ENCODE data around the gene TSPYL1. TPM values are rescaled to one million over a fixed set of nuclear protein-coding genes. Genes with fewer than 3 reads are reported as not detected.

Gene TSPYL1
- total RNA-seq, 1 experiment from 2014 or later, result 35.1 TPM

DNA sequence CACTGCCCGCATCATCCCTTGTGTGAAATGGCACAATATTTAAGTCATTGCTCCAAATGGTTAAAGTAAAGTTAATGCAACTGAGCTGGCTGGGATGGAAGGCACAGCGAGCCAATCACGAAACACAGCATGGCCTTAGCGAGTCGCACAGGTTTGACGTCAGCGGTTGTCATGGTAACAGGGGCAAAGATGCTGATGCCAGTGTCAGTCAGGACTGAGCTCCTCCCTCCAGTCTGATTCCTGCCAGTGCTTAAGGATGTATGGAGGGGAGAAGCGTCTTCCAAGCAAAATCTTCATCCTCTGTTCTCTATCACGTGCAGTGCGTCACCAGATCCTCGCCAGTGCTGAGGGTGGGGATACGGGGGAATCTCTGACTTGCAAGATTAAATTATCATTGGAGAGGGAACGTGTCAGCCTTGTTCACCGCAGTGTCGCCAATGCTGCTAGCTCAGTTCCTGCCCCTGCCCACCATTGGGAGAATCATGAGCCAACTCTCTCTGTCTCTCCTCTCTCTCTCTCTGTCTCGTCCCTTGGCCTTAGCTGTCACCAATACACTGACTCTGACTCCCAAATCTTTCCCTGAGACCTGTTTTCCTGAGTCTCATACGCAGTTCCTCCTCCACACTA is 50.3 kb downstream of the TSPYL1 start:
- Histone ChIP-seq H3K9ac (ENCODE audit: low read length) (no peak overlapping the region), H3K36me3 (ENCODE audit: low read depth, low read length) (no peaks in the 10 kb centered on the region), H3K79me2 (ENCODE audit: low read length) (no peaks in the 10 kb centered on the region), H3K4me1 (ENCODE audit: insufficient read depth, low read length) (no peaks in the 10 kb centered on the region), H4K20me1 (ENCODE audit: low read length) (no peaks in the 10 kb centered on the region), H2AFZ (ENCODE audit: low read length) (no peak overlapping the region), H3K4me3 (ENCODE audit: low read length) (no peak overlapping the region), H3K27me3 (ENCODE audit: low read length) (no peaks in the 10 kb centered on the region), H3K4me2 (ENCODE audit: low read length) (no peak overlapping the region), H3K9me2 (replicated peaks; ENCODE audit: low read length) (no peaks in the 10 kb centered on the region), H3F3A (ENCODE audit: low read length, unreplicated experiment) (no peaks in the 10 kb centered on the region), H3K9me3 (ENCODE audit: low read length) (no peaks in the 10 kb centered on the region), H3K27ac (ENCODE audit: low read length) (no peak overlapping the region)
- no peak for TF ChIP-seq EZH2 (IDR thresholded peaks at IDR 0.05; ENCODE audit: low read length, unreplicated experiment)
- TF ChIP-seq, protein P1, sequence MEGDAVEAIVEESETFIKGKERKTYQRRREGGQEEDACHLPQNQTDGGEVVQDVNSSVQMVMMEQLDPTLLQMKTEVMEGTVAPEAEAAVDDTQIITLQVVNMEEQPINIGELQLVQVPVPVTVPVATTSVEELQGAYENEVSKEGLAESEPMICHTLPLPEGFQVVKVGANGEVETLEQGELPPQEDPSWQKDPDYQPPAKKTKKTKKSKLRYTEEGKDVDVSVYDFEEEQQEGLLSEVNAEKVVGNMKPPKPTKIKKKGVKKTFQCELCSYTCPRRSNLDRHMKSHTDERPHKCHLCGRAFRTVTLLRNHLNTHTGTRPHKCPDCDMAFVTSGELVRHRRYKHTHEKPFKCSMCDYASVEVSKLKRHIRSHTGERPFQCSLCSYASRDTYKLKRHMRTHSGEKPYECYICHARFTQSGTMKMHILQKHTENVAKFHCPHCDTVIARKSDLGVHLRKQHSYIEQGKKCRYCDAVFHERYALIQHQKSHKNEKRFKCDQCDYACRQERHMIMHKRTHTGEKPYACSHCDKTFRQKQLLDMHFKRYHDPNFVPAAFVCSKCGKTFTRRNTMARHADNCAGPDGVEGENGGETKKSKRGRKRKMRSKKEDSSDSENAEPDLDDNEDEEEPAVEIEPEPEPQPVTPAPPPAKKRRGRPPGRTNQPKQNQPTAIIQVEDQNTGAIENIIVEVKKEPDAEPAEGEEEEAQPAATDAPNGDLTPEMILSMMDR (conservative IDR thresholded peaks at IDR 0.05; ENCODE audit: low read depth, low read length), result no peak
- no peak for TF ChIP-seq EZH2phosphoT487 (IDR thresholded peaks at IDR 0.05; ENCODE audit: borderline replicate concordance, low read length)
- BruUV-seq (replicated peaks), result no TSS peak
- ChIA-PET CTCF (no interaction called here), POLR2A (ENCODE audit: unreplicated experiment) (no interaction called here)
- no peak for ATAC-seq
- intact Hi-C loops (cut with micrococcal nuclease), result no loop called here
- DNase-seq, result no peak

Other genes starting within 250 kb of the TSPYL1 start
- gene FRK, start 219.0 kb downstream of the TSPYL1 start, total RNA-seq (2014; rRNA removed), result 0.46 and 0.66 TPM in 2 replicates
- 6.6 and 11.3 TPM in 2 replicates for gene NT5DC1, start 179.1 kb downstream of the TSPYL1 start, total RNA-seq (2014; rRNA removed)
- not detected in 2 replicates for gene COL10A1, start 153.8 kb downstream of the TSPYL1 start, total RNA-seq (2014; rRNA removed)
- 8.0 and 10.1 TPM in 2 replicates for gene TSPYL4, start 25.9 kb downstream of the TSPYL1 start, total RNA-seq (2014; rRNA removed)
- gene DSE, start 91.0 kb upstream of the TSPYL1 start, total RNA-seq (2014; rRNA removed), result 9.6 and 9.8 TPM in 2 replicates
- not detected in 2 replicates for gene CALHM6, start 181.4 kb upstream of the TSPYL1 start, total RNA-seq (2014; rRNA removed)
- gene CALHM5, start 231.7 kb upstream of the TSPYL1 start, total RNA-seq (2014; rRNA removed), result not detected in 2 replicates

Measured in PC-3 (cell line).